Measurements from ENCODE around the gene AQP3. TPM values are rescaled to one million over a fixed set of nuclear protein-coding genes. Genes with fewer than 3 reads are reported as not detected.
"Not testable (repeated sequence)": the region's sequence is repeated elsewhere in the genome, so short reads cannot be mapped to it uniquely, and the experiment has no call there.

Gene AQP3
- total and polyA plus RNA-seq, 4 donors: 0.50 to 2.5 (median 1.3) TPM

GRCh38 chr9:33403941-33404787, 43.2 kb downstream of the AQP3 start:
- Histone ChIP-seq H3K4me3 (ENCODE audit: low read depth, low read length) (no peak overlapping the region), H3K27me3 (ENCODE audit: control insufficient read depth, insufficient read depth, low read length) (no peaks in the 10 kb centered on the region), H3K36me3 (ENCODE audit: control insufficient read depth, insufficient read depth, low read length) (no peaks in the 10 kb centered on the region), H3K4me1 (ENCODE audit: control insufficient read depth, insufficient read depth, low read length) (peaks cover 2% of the 10 kb centered on the region), H3K9me3 (ENCODE audit: control insufficient read depth, insufficient read depth, low read length) (no peaks in the 10 kb centered on the region), H3K27ac (ENCODE audit: low read depth, low read length) (no peak overlapping the region)
- 82% methylated on average over 16 of the region's 17 CpGs for WGBS (ENCODE audit: insufficient coverage)
- no peak for DNase-seq (ENCODE audit: low read depth in 4 of 6, low spot score in 6 of 6)

- 71% methylated on average over 5 of the region's 10 CpGs for WGBS (ENCODE audit: insufficient coverage)
- not testable (repeated sequence) for H3K4me3 ChIP-seq (ENCODE audit: low read depth, low read length); H3K4me1 ChIP-seq (ENCODE audit: control insufficient read depth, insufficient read depth, low read length); H3K36me3 ChIP-seq (ENCODE audit: control insufficient read depth, insufficient read depth, low read length); H3K27ac ChIP-seq (ENCODE audit: low read depth, low read length); DNase-seq (ENCODE audit: low read depth in 4 of 6, low spot score in 6 of 6); H3K9me3 ChIP-seq (ENCODE audit: control insufficient read depth, insufficient read depth, low read length); H3K27me3 ChIP-seq (ENCODE audit: control insufficient read depth, insufficient read depth, low read length)
Measured at GRCh38 chr9:33402371-33402770, 45.0 kb downstream of the AQP3 start, which contains the start of gene AQP7. TSS of gene AQP7 (minus strand) at chr9:33402568. CDS start at chr9:33401262, 1,306 bp downstream.

- not testable (repeated sequence) for H3K4me1 ChIP-seq (ENCODE audit: control insufficient read depth, insufficient read depth, low read length); H3K36me3 ChIP-seq (ENCODE audit: control insufficient read depth, insufficient read depth, low read length); H3K27me3 ChIP-seq (ENCODE audit: control insufficient read depth, insufficient read depth, low read length); DNase-seq (ENCODE audit: low read depth in 4 of 6, low spot score in 6 of 6); H3K4me3 ChIP-seq (ENCODE audit: low read depth, low read length); H3K27ac ChIP-seq (ENCODE audit: low read depth, low read length); H3K9me3 ChIP-seq (ENCODE audit: control insufficient read depth, insufficient read depth, low read length)
- 61% methylated on average over 7 of the region's 10 CpGs for WGBS (ENCODE audit: insufficient coverage)
Measured at GRCh38 chr9:33401809-33402208, 45.6 kb downstream of the AQP3 start.

- 90% methylated on average over 2 of the region's 4 CpGs for WGBS (ENCODE audit: insufficient coverage)
- not testable (repeated sequence) for H3K4me3 ChIP-seq (ENCODE audit: low read depth, low read length); H3K36me3 ChIP-seq (ENCODE audit: control insufficient read depth, insufficient read depth, low read length); DNase-seq (ENCODE audit: low read depth in 4 of 6, low spot score in 6 of 6); H3K27ac ChIP-seq (ENCODE audit: low read depth, low read length); H3K4me1 ChIP-seq (ENCODE audit: control insufficient read depth, insufficient read depth, low read length); H3K27me3 ChIP-seq (ENCODE audit: control insufficient read depth, insufficient read depth, low read length); H3K9me3 ChIP-seq (ENCODE audit: control insufficient read depth, insufficient read depth, low read length)
Measured at GRCh38 chr9:33399047-33399446, 48.3 kb downstream of the AQP3 start.

GRCh38 chr9:33397801-33398200, 49.6 kb downstream of the AQP3 start:
- not testable (repeated sequence) for DNase-seq (ENCODE audit: low read depth in 4 of 6, low spot score in 6 of 6); H3K9me3 ChIP-seq (ENCODE audit: control insufficient read depth, insufficient read depth, low read length); H3K27me3 ChIP-seq (ENCODE audit: control insufficient read depth, insufficient read depth, low read length); H3K4me3 ChIP-seq (ENCODE audit: low read depth, low read length); H3K27ac ChIP-seq (ENCODE audit: low read depth, low read length); H3K4me1 ChIP-seq (ENCODE audit: control insufficient read depth, insufficient read depth, low read length); H3K36me3 ChIP-seq (ENCODE audit: control insufficient read depth, insufficient read depth, low read length)
- no CpG with 5 or more reads among the region's 4 CpGs for WGBS (ENCODE audit: insufficient coverage)

GRCh38 chr9:33395159-33395879, 52.1 kb downstream of the AQP3 start:
- H3K36me3 ChIP-seq (ENCODE audit: control insufficient read depth, insufficient read depth, low read length): not testable (repeated sequence)

GRCh38 chr9:33393986-33394385, 53.4 kb downstream of the AQP3 start:
- H3K4me3 ChIP-seq (ENCODE audit: low read depth, low read length); H3K27me3 ChIP-seq (ENCODE audit: control insufficient read depth, insufficient read depth, low read length); H3K27ac ChIP-seq (ENCODE audit: low read depth, low read length); DNase-seq (ENCODE audit: low read depth in 4 of 6, low spot score in 6 of 6); H3K9me3 ChIP-seq (ENCODE audit: control insufficient read depth, insufficient read depth, low read length); H3K36me3 ChIP-seq (ENCODE audit: control insufficient read depth, insufficient read depth, low read length): not testable (repeated sequence)
- 86% methylated on average over 3 of the region's 3 CpGs for WGBS (ENCODE audit: insufficient coverage)
- peaks cover 10% of the 10 kb centered on the region for H3K4me1 ChIP-seq (ENCODE audit: control insufficient read depth, insufficient read depth, low read length)

More at GRCh38 chr9:33395159-33395879, 52.1 kb downstream of the AQP3 start:
- not testable (repeated sequence) for H3K27me3 ChIP-seq (ENCODE audit: control insufficient read depth, insufficient read depth, low read length); H3K4me3 ChIP-seq (ENCODE audit: low read depth, low read length); H3K4me1 ChIP-seq (ENCODE audit: control insufficient read depth, insufficient read depth, low read length); DNase-seq (ENCODE audit: low read depth in 4 of 6, low spot score in 6 of 6); H3K27ac ChIP-seq (ENCODE audit: low read depth, low read length); H3K9me3 ChIP-seq (ENCODE audit: control insufficient read depth, insufficient read depth, low read length)
- 81% methylated on average over 15 of the region's 15 CpGs for WGBS (ENCODE audit: insufficient coverage)

GRCh38 chr9:33393581-33393980, 53.8 kb downstream of the AQP3 start:
- 67% methylated on average over 10 of the region's 11 CpGs for WGBS (ENCODE audit: insufficient coverage)
- Histone ChIP-seq H3K27ac (ENCODE audit: low read depth, low read length) (no peak overlapping the region), H3K9me3 (ENCODE audit: control insufficient read depth, insufficient read depth, low read length) (no peaks in the 10 kb centered on the region), H3K4me3 (ENCODE audit: low read depth, low read length) (no peak overlapping the region), H3K4me1 (ENCODE audit: control insufficient read depth, insufficient read depth, low read length) (peaks cover 10% of the 10 kb centered on the region), H3K36me3 (ENCODE audit: control insufficient read depth, insufficient read depth, low read length) (no peaks in the 10 kb centered on the region), H3K27me3 (ENCODE audit: control insufficient read depth, insufficient read depth, low read length) (no peaks in the 10 kb centered on the region)
- no peak for DNase-seq (ENCODE audit: low read depth in 4 of 6, low spot score in 6 of 6)

- WGBS (ENCODE audit: insufficient coverage): 90% methylated on average over 4 of the region's 7 CpGs
- not testable (repeated sequence) for H3K9me3 ChIP-seq (ENCODE audit: control insufficient read depth, insufficient read depth, low read length); H3K27ac ChIP-seq (ENCODE audit: low read depth, low read length); H3K36me3 ChIP-seq (ENCODE audit: control insufficient read depth, insufficient read depth, low read length); H3K27me3 ChIP-seq (ENCODE audit: control insufficient read depth, insufficient read depth, low read length); H3K4me3 ChIP-seq (ENCODE audit: low read depth, low read length); DNase-seq (ENCODE audit: low read depth in 4 of 6, low spot score in 6 of 6)
- peaks cover 12% of the 10 kb centered on the region for H3K4me1 ChIP-seq (ENCODE audit: control insufficient read depth, insufficient read depth, low read length)
Measured at GRCh38 chr9:33392591-33393021, 54.8 kb downstream of the AQP3 start.

Measured in spinal cord (tissue), 10 donors.